HL-60 (cell line): Measurements from ENCODE around the gene LURAP1L.

Experiments
- DNase-seq, 2 experiments: peaks; one replicate each; pipeline ENCODE4 v3.0.0-alpha.2; 2010 to 2020; ENCODE audit warnings: low read depth in 1 of 2, low spot score in 1 of 2
- H3K27ac ChIP-seq: fragments of 250-450 bp; sonication (Bioruptor Pico); replicated peaks from 2 replicates; pipeline ENCODE4 v1.5.1; 2020; ENCODE audit warnings: mild to moderate bottlenecking, moderate library complexity
- H3K27me3 ChIP-seq: fragments of 250-450 bp; sonication (Bioruptor Pico); 2 replicates; pipeline ENCODE4 v1.5.1; 2021; ENCODE audit warnings: mild to moderate bottlenecking, moderate library complexity; ENCODE audit not compliant: insufficient read depth, poor library complexity, severe bottlenecking
- H3K4me3 ChIP-seq: replicated peaks from 2 replicates; pipeline ENCODE4 v1.5.1; 2011; ENCODE audit warnings: mild to moderate bottlenecking, control low read depth, low read length; ENCODE audit not compliant: insufficient read depth
- CTCF ChIP-seq: IDR thresholded peaks from one replicate; pipeline ENCODE4 v1.5.1; 2011; ENCODE audit warnings: low read length, control low read depth, inconsistent platforms; ENCODE audit not compliant: insufficient read depth
- GABPA ChIP-seq: IDR thresholded peaks from 2 replicates; pipeline ENCODE4 v1.6.1; 2012; ENCODE audit warnings: low read depth
- POLR2AphosphoS5 ChIP-seq: IDR thresholded peaks from 2 replicates; pipeline ENCODE4 v1.6.1; 2012; ENCODE audit warnings: low read depth
- REST ChIP-seq: IDR thresholded peaks from 2 replicates; pipeline ENCODE4 v1.6.1; 2012; ENCODE audit warnings: low read depth; ENCODE audit not compliant: insufficient replicate concordance
- SPI1 ChIP-seq: IDR thresholded peaks from 2 replicates; pipeline ENCODE4 v1.6.1; 2012; ENCODE audit warnings: low read depth, mild to moderate bottlenecking, borderline replicate concordance

The LURAP1L gene

DNA sequence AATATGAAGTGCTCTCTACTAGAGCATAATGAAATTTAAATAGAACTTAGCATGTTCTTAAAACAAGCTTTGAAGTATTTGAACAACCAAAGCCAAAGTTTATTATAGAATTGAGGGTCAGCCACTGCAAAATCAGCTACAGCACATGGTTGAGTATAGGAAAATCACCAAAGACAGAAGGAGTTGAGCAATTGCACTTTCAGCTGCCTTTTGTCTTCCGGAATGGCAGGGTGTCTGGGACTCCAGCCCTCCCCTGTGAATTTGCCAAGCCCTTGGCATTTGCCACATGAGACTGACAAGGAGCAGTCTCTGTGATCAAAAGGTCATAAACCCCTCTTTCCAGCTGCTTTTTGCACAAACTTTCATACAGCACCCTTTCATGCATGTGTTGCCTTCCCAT, 8.5 kb upstream of the LURAP1L start:
- no peak for TF ChIP-seq CTCF
- no peak for TF ChIP-seq REST
- TF ChIP-seq POLR2AphosphoS5: no peak
- TF ChIP-seq GABPA: no peak
- no peak for TF ChIP-seq SPI1
- no peaks in the 10 kb centered on the region for H3K27me3 ChIP-seq
- no peak overlapping the region for H3K4me3 ChIP-seq
- H3K27ac ChIP-seq: no peak overlapping the region
- DNase-seq: no peak

- no peak overlapping the region for H3K4me3 ChIP-seq
- H3K27ac ChIP-seq: no peak overlapping the region
- H3K27me3 ChIP-seq: no peaks in the 10 kb centered on the region
- TF ChIP-seq SPI1: no peak
- no peak for TF ChIP-seq CTCF
- TF ChIP-seq REST: no peak
- TF ChIP-seq GABPA: no peak
- no peak for TF ChIP-seq POLR2AphosphoS5
- no peak for DNase-seq
Observed at GRCh38 chr9:12770261-12770660, 4.6 kb upstream of the LURAP1L start.

DNA sequence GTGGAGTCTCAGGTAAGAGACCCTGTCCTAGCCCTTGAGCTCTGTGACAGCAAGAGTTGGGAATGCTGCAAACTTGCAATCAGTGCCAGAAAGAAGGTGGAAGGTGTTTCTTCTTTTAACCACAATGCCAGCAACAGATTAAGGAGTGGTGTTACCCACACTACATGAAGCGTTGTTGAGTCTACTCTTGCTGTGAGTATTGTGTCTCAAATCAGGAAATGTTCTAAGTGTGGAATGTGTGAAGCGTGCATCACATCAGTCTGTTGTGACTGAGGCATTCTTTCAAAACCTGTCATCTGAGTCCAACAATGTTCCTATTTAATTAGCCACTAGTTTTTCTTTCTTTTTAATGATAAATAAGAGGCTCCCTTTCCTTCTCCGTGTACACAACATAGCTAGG, 2.9 kb upstream of the LURAP1L start:
- no peak for DNase-seq
- Histone ChIP-seq H3K27ac (no peak overlapping the region), H3K27me3 (no peaks in the 10 kb centered on the region), H3K4me3 (no peak overlapping the region)
- TF ChIP-seq POLR2AphosphoS5 (no peak), GABPA (no peak), REST (no peak), SPI1 (no peak)

DNA sequence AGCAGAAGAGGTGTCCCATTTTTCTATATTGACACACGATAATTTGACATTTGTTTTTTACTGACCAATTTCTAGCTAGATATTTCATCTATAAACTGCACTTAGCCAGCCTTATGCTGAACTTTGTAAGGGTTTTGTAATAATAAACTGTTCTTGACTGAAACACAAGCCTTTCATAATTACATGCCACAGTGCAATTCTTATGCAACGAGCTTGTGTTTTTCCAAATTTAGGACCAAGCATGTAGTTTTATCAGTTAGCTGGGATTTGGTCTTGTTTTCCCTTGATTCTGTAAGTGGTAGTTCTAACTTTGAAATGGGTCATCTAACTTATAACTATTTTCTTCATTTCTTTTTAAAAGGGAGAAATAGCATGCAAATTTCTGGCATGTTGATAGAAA, 1.3 kb upstream of the LURAP1L start:
- H3K27ac ChIP-seq: no peak overlapping the region
- H3K4me3 ChIP-seq: no peak overlapping the region
- DNase-seq: no peak
- H3K27me3 ChIP-seq: no peaks in the 10 kb centered on the region
- no peak for TF ChIP-seq GABPA
- no peak for TF ChIP-seq REST
- TF ChIP-seq POLR2AphosphoS5: no peak
- TF ChIP-seq SPI1: no peak
- TF ChIP-seq CTCF: no peak
